HepG2 (cell line): ENCODE results near the gene ANKDD1A. TPM values are rescaled to one million over a fixed set of nuclear protein-coding genes. Genes with fewer than 3 reads are reported as not detected.

Experiments used
- ADNP ChIP-seq: sonication (generic); formaldehyde crosslinking; IDR thresholded peaks from 2 replicates; pipeline ENCODE4 v1.4.0; 2020; ENCODE audit warnings: missing genetic modification reagents
- AHR ChIP-seq: IDR thresholded peaks from 2 replicates; pipeline ENCODE4 v1.6.1; 2018; ENCODE audit warnings: missing genetic modification reagents, missing compliant biosample characterization
- ARNT ChIP-seq: fragments of 450-650 bp; IDR thresholded peaks from 2 replicates; pipeline ENCODE4 v1.6.1; 2017
- ATF7 ChIP-seq, 2 experiments: fragments of 450-650 bp in 1 of 2; sonication (generic) in 1 of 2; formaldehyde crosslinking in 1 of 2; IDR thresholded peaks; 2 replicates each; pipeline versions ENCODE4 v1.4.0 to v1.6.1; 2016 to 2020; ENCODE audit warnings: antibody characterized with exemption in 1 of 2, mild to moderate bottlenecking in 1 of 2, missing genetic modification reagents in 1 of 2
- CEBPG ChIP-seq: IDR thresholded peaks from 2 replicates; pipeline ENCODE4 v1.6.1; 2016
- CHD2 ChIP-seq: IDR thresholded peaks from 2 replicates; pipeline ENCODE4 v1.6.1; 2011; ENCODE audit warnings: low read depth, low read length, improper control_type of control experiment
- GMEB2 ChIP-seq: IDR thresholded peaks from 2 replicates; pipeline ENCODE4 v1.6.1; 2016; ENCODE audit warnings: missing biosample characterization, missing genetic modification reagents, low read depth
- HOXD1 ChIP-seq: sonication (generic); formaldehyde crosslinking; IDR thresholded peaks from 2 replicates; pipeline ENCODE4 v1.5.0; 2020; ENCODE audit warnings: missing genetic modification reagents
- IKZF5 ChIP-seq: IDR thresholded peaks from 2 replicates; pipeline ENCODE4 v1.6.1; 2018; ENCODE audit warnings: missing genetic modification reagents, mild to moderate bottlenecking, missing compliant biosample characterization
- KLF12 ChIP-seq: sonication (generic); formaldehyde crosslinking; IDR thresholded peaks from 2 replicates; pipeline ENCODE4 v1.4.0; 2020; ENCODE audit warnings: missing genetic modification reagents, borderline replicate concordance
- MXI1 ChIP-seq: IDR thresholded peaks from 3 replicates; pipeline ENCODE4 v1.6.1; 2012; ENCODE audit warnings: low read depth, low read length, inconsistent platforms, borderline replicate concordance
- NFE2L1 ChIP-seq: sonication (generic); formaldehyde crosslinking; IDR thresholded peaks from 2 replicates; pipeline ENCODE4 v1.4.0; 2020; ENCODE audit warnings: missing genetic modification reagents, mild to moderate bottlenecking, borderline replicate concordance
- NONO ChIP-seq, 2 experiments: fragments of 450-650 bp in 1 of 2; sonication (generic) in 1 of 2; formaldehyde crosslinking in 1 of 2; IDR thresholded peaks in 1 of 2; conservative IDR thresholded peaks in 1 of 2; 2 replicates each; pipeline versions ENCODE4 v1.6.1 to v1.8.0; 2017 to 2022; ENCODE audit warnings: mild to moderate bottlenecking in 1 of 2, missing genetic modification reagents in 1 of 2, moderate library complexity in 1 of 2
- TBP ChIP-seq: sonication (generic); formaldehyde crosslinking; IDR thresholded peaks from 2 replicates; pipeline ENCODE4 v1.5.0; 2020; ENCODE audit warnings: missing genetic modification reagents
- TCF7L2 ChIP-seq: IDR thresholded peaks from 2 replicates; pipeline ENCODE4 v1.6.1; 2011; ENCODE audit warnings: mild to moderate bottlenecking, low read depth, low read length, moderate library complexity
- TP53 ChIP-seq: sonication (generic); formaldehyde crosslinking; conservative IDR thresholded peaks from 2 replicates; pipeline ENCODE4 v1.4.0; 2020; ENCODE audit warnings: missing genetic modification reagents
- XRCC5 ChIP-seq: fragments of 200-400 bp; formaldehyde crosslinking; optimal IDR thresholded peaks from 2 replicates; pipeline ENCODE3; 2017; ENCODE audit warnings: mild to moderate bottlenecking, low read length
- ZBTB25 ChIP-seq: IDR thresholded peaks from 2 replicates; pipeline ENCODE4 v1.6.1; 2018; ENCODE audit warnings: missing genetic modification reagents
- ZBTB38 ChIP-seq: sonication (generic); formaldehyde crosslinking; IDR thresholded peaks from 2 replicates; pipeline ENCODE4 v1.5.1; 2020; ENCODE audit warnings: mild to moderate bottlenecking, missing genetic modification reagents
- ZHX1 ChIP-seq: sonication (generic); formaldehyde crosslinking; IDR thresholded peaks from 2 replicates; pipeline ENCODE4 v1.8.1; 2022; ENCODE audit warnings: low read depth, mild to moderate bottlenecking, missing genetic modification reagents
- ZNF10 ChIP-seq: sonication (generic); formaldehyde crosslinking; IDR thresholded peaks from 2 replicates; pipeline ENCODE4 v1.4.0; 2020; ENCODE audit warnings: mild to moderate bottlenecking, low read depth, missing genetic modification reagents, borderline replicate concordance
- ZNF382 ChIP-seq: sonication (generic); formaldehyde crosslinking; IDR thresholded peaks from 2 replicates; pipeline ENCODE4 v1.5.0; 2020; ENCODE audit warnings: missing genetic modification reagents, mild to moderate bottlenecking, borderline replicate concordance
- ZSCAN21 ChIP-seq: sonication (generic); formaldehyde crosslinking; IDR thresholded peaks from 2 replicates; pipeline ENCODE4 v1.8.0; 2022; ENCODE audit warnings: mild to moderate bottlenecking, missing genetic modification reagents, moderate library complexity, borderline replicate concordance
- ZSCAN9 ChIP-seq: IDR thresholded peaks from 2 replicates; pipeline ENCODE4 v1.6.1; 2016; ENCODE audit warnings: borderline replicate concordance
- polyA plus RNA-seq, 8 experiments: library from polyadenylated mRNA; depleted of rRNA in 3 of 8; stranded (reverse) in 7 of 8; unstranded in 1 of 8; fragments of >200 nt; fragmentation: Illumina TruSeq in 4 of 8; extraction: Trizol in 4 of 8; gene quantifications; 2 replicates each; pipeline versions ENCODE4 v1.2.1 to v1.2.3, GENCODE V29; 2011 to 2016; ENCODE audit warnings: low read depth in 4 of 8, missing spikeins in 1 of 8, mixed read lengths in 1 of 8; ENCODE audit not compliant: insufficient read depth in 1 of 8
- total RNA-seq, 5 experiments: library from RNA; depleted of rRNA; stranded (reverse); fragments of >200 nt; fragmentation: Illumina TruSeq; extraction: Trizol; gene quantifications; 2 replicates each; pipeline ENCODE4 v1.2.3, GENCODE V29; 2016; ENCODE audit warnings: low read depth in 1 of 5

The ANKDD1A gene
- total and polyA plus RNA-seq, 2 of the 13 experiments (the other 11 are each of a cell fraction or from before 2014, with no cell fraction given): 0.11 to 0.48 TPM

GRCh38 chr15:64989416-64990167 lies 77.9 kb downstream of the ANKDD1A start, which contains the start of gene SPG21 (continued):
- TF ChIP-seq GMEB2 (peak; percentile 79), XRCC5 (peak; percentile 55), TP53 (CRISPR knock-in tag) (no peak), NFE2L1 (no peak), MXI1 (peak; percentile 93; the same call in 2 of the 3 replicates), IKZF5 (CRISPR knock-in tag) (0 out of 2 replicates have a peak, but pooled peaks have one; percentile 24), ZBTB38 (CRISPR knock-in tag) (peak; percentile 24; the same call in 1 of the 2 replicates), HOXD1 (0 out of 2 replicates have a peak, but pooled peaks have one; percentile 39), NONO (IDR thresholded peaks at IDR 0.05) (no peak), NONO (CRISPR knock-in tag; conservative IDR thresholded peaks at IDR 0.05) (0 out of 2 replicates have a peak, but pooled peaks have one; percentile 45), CHD2 (peak; percentile 87), ZNF10 (CRISPR knock-in tag) (no peak), CEBPG (CRISPR knock-in tag) (no peak), ZBTB25 (CRISPR knock-in tag) (no peak), AHR (no peak), TBP (CRISPR knock-in tag) (no peak), ARNT (no peak), ATF7 (IDR thresholded peaks at IDR 0.05) (no peak), ATF7 (CRISPR knock-in tag; IDR thresholded peaks at IDR 0.05) (no peak), ADNP (CRISPR knock-in tag) (no peak), ZHX1 (CRISPR knock-in tag) (no peak), ZSCAN21 (CRISPR knock-in tag) (peak; percentile 92), ZSCAN9 (no peak), KLF12 (peak; percentile 84; the same call in 1 of the 2 replicates), ZNF382 (CRISPR knock-in tag) (no peak), TCF7L2 (no peak)
